CD4-positive, alpha-beta T cell treated with Interleukin-12 subunit alpha and Interleukin-12 subunit beta, for 1 hour (primary cell): ENCODE data around the gene RRP1.
"Not testable (repeated sequence)": the region's sequence is repeated elsewhere in the genome, so short reads cannot be mapped to it uniquely, and the experiment has no call there.

Experiments used
- DNase-seq: peaks from one replicate; pipeline ENCODE4 v3.0.0-alpha.2; 2020

RRP1 gene

GRCh38 chr21:43819511-43820405, 30.4 kb downstream of the RRP1 start:
- DNase-seq = no peak

- no peak for DNase-seq
Observed at GRCh38 chr21:43820466-43820865, 31.1 kb downstream of the RRP1 start.

- DNase-seq = not testable (repeated sequence)
Observed at GRCh38 chr21:43822166-43822565, 32.8 kb downstream of the RRP1 start.

GRCh38 chr21:43822741-43823140, 33.4 kb downstream of the RRP1 start:
- not testable (repeated sequence) for DNase-seq

GRCh38 chr21:43824333-43825241, 35.2 kb downstream of the RRP1 start:
- DNase-seq = no peak

GRCh38 chr21:43825242-43825935, 36.0 kb downstream of the RRP1 start:
- no peak for DNase-seq

GRCh38 chr21:43825936-43826622, 36.7 kb downstream of the RRP1 start:
- DNase-seq = no peak

GRCh38 chr21:43826623-43826974, 37.2 kb downstream of the RRP1 start:
- DNase-seq = no peak

GRCh38 chr21:43827015-43827611, 37.7 kb downstream of the RRP1 start:
- no peak for DNase-seq

GRCh38 chr21:43829161-43829560, 39.8 kb downstream of the RRP1 start:
- DNase-seq = no peak

GRCh38 chr21:43829575-43830119, 40.3 kb downstream of the RRP1 start:
- no peak for DNase-seq

GRCh38 chr21:43832158-43832550, 42.8 kb downstream of the RRP1 start:
- no peak for DNase-seq

- no peak for DNase-seq
Observed at GRCh38 chr21:43832648-43833047, 43.3 kb downstream of the RRP1 start.

GRCh38 chr21:43834146-43834905, 44.9 kb downstream of the RRP1 start:
- no peak for DNase-seq

- no peak for DNase-seq
Observed at GRCh38 chr21:43835050-43835449, 45.7 kb downstream of the RRP1 start.

GRCh38 chr21:43835861-43836260, 46.5 kb downstream of the RRP1 start:
- no peak for DNase-seq

GRCh38 chr21:43836616-43837015, 47.2 kb downstream of the RRP1 start:
- no peak for DNase-seq

GRCh38 chr21:43840259-43840658, 50.9 kb downstream of the RRP1 start:
- no peak for DNase-seq

- DNase-seq = no peak
Observed at GRCh38 chr21:43842742-43843141, 53.4 kb downstream of the RRP1 start.

GRCh38 chr21:43844906-43845305, 55.5 kb downstream of the RRP1 start:
- not testable (repeated sequence) for DNase-seq

- no peak for DNase-seq
Observed at GRCh38 chr21:43845386-43845785, 56.0 kb downstream of the RRP1 start.
